Cardiac muscle cell (in vitro differentiated cells and primary cell): Measurements from ENCODE around the gene DAPK1. TPM values are rescaled to one million over a fixed set of nuclear protein-coding genes. Genes with fewer than 3 reads are reported as not detected.
A peak's percentile ranks its signal among the peaks of the same experiment; 100 is the strongest.

Experiments
- DNase-seq, 2 donors: peaks; one replicate each; pipeline versions ENCODE4 v3.0.0 to v3.0.0-alpha.2; 2010 to 2017; ENCODE audit warnings: low read depth in 1 of 2, low spot score in 1 of 2
- H3K27ac ChIP-seq: fragments of 200-600 bp; sonication (generic); 2 replicates; pipeline ENCODE4 v1.5.1; 2016
- H3K27me3 ChIP-seq: fragments of 200-600 bp; sonication (generic); 2 replicates; pipeline ENCODE4 v1.6.0; 2016; ENCODE audit warnings: control low read depth
- H3K36me3 ChIP-seq: fragments of 200-600 bp; sonication (generic); 2 replicates; pipeline ENCODE4 v1.5.1; 2016; ENCODE audit warnings: control low read depth
- H3K4me1 ChIP-seq: fragments of 200-600 bp; sonication (generic); 2 replicates; pipeline ENCODE4 v1.8.1; 2017; ENCODE audit warnings: low read depth, mild to moderate bottlenecking, mixed run types
- H3K4me3 ChIP-seq: fragments of 200-600 bp; sonication (generic); 2 replicates; pipeline ENCODE4 v1.5.1; 2016; ENCODE audit warnings: mild to moderate bottlenecking
- H3K9me3 ChIP-seq: fragments of 200-600 bp; sonication (generic); 2 replicates; pipeline ENCODE4 v1.5.1; 2017; ENCODE audit warnings: low read depth, mild to moderate bottlenecking, control low read depth
- polyA plus RNA-seq: library from polyadenylated mRNA; unstranded; fragments of >200 nt; fragmentation: Nextera tagmentation; extraction: Ambion mirVana; gene quantifications from 2 replicates; pipeline ENCODE4 v1.2.1, GENCODE V29; 2016
- total RNA-seq: library from RNA; depleted of rRNA; stranded (reverse); fragments of >200 nt; gene quantifications from 2 replicates; pipeline ENCODE4 v1.2.3, GENCODE V29; 2016
- TF ChIP-seq, protein P1 (sequence below): IDR thresholded peaks from 2 replicates; pipeline ENCODE4 v1.5.1; 2012; ENCODE audit warnings: low read depth, mild to moderate bottlenecking, low read length

Gene DAPK1
- total and polyA plus RNA-seq, 2 experiments from 2014 or later, result 21.0 to 39.6 TPM

DNA sequence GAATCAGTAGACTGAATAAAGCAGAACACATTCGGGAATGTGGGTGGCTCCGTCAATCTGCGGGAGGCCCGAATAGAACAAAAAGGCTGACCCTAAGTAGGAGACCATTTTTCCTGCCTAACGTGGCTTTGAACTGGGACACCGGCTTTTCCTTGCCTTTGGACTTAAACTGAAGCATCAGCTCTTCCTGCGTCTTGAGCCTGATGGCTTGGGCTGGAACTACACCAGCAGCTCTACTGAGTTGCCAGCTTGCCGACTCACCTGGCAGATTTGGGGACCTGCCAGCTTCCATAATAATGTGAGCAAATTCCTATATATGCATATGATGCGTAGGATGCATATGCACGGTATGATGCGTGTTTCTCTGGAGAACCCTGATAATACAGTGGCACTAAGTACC, 111.3 kb downstream of the DAPK1 start:
- no peak for DNase-seq
- Histone ChIP-seq H3K4me1 (peaks cover 3% of the 10 kb centered on the region), H3K9me3 (no peaks in the 10 kb centered on the region), H3K27me3 (no peaks in the 10 kb centered on the region), H3K27ac (no peak overlapping the region), H3K4me3 (no peak overlapping the region), H3K36me3 (no peaks in the 10 kb centered on the region)
- TF ChIP-seq, protein P1, sequence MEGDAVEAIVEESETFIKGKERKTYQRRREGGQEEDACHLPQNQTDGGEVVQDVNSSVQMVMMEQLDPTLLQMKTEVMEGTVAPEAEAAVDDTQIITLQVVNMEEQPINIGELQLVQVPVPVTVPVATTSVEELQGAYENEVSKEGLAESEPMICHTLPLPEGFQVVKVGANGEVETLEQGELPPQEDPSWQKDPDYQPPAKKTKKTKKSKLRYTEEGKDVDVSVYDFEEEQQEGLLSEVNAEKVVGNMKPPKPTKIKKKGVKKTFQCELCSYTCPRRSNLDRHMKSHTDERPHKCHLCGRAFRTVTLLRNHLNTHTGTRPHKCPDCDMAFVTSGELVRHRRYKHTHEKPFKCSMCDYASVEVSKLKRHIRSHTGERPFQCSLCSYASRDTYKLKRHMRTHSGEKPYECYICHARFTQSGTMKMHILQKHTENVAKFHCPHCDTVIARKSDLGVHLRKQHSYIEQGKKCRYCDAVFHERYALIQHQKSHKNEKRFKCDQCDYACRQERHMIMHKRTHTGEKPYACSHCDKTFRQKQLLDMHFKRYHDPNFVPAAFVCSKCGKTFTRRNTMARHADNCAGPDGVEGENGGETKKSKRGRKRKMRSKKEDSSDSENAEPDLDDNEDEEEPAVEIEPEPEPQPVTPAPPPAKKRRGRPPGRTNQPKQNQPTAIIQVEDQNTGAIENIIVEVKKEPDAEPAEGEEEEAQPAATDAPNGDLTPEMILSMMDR, result no peak

DNA sequence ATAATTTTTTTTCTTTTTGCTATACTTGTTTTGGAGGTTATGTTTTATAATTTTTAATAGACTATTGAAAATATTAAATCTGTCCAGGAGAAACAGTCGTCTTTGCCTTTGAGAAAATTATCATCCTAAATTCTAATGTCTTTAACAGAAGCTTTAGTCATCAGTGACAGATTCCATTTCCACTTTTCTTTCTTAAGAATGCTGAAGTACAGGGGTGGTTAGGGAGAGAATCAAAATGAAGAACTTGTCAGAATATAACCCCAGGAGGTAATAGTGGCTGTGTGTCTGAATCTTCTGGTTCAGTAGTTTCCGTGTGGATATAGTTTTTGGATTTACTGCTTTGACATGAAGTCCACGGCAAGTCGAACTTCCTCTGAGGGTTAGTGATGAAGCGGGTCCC, 111.8 kb downstream of the DAPK1 start:
- TF ChIP-seq, protein P1, result no peak
- DNase-seq, result no peak
- no peaks in the 10 kb centered on the region for H3K9me3 ChIP-seq
- no peak overlapping the region for H3K4me3 ChIP-seq
- H3K36me3 ChIP-seq, result no peaks in the 10 kb centered on the region
- no peaks in the 10 kb centered on the region for H3K27me3 ChIP-seq
- H3K4me1 ChIP-seq, result peaks cover 3% of the 10 kb centered on the region
- H3K27ac ChIP-seq, result no peak overlapping the region

DNA sequence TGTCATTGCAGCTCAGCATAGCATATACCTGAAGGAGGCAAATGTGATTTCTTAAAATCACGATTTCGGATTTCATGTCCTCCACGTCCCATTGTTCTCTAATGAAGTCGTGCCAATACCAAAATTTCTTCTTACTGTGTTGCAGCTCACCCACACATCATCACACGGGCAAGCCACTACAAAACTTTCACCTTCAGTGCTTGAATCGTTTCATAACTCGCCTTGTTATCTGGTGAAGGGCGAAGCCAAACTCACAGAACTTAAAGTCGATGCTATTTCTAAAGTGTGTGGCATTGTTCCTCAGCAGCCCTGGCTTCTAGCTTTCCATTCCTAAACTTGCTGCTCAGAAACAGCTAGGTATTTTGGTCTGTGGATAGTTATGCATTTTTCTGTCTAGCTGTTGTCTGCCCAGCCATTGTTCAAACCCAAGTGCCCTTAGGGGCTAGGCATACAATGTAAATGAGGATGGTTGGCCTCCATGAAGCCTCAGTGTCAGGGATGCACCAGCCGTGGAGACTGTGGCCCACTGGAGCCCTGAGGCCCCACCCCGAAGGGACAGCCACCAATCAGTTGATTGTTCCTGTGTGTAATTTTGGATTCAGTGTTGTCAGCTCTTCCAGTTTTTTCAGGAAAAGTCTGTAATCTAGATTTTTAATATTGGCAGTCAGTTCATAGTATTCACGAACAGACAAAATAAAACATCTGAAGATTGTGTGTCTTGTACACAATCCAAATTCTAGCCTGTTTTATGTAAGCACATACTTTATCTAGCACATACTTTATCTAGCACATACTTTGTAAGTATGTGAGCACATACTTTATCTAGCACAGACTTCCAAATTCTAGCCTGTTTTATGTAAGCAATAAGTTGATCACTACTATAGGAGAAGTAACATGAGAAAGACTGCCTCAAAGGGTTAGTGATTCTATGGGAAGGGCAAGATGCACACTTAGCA, 112.8 kb downstream of the DAPK1 start:
- Histone ChIP-seq H3K4me3 (no peak overlapping the region), H3K27me3 (no peaks in the 10 kb centered on the region), H3K9me3 (no peaks in the 10 kb centered on the region), H3K36me3 (no peaks in the 10 kb centered on the region), H3K4me1 (peaks cover 3% of the 10 kb centered on the region), H3K27ac (no peak overlapping the region)
- TF ChIP-seq, protein P1, result no peak
- peak in 1 of 2 donors; percentile 71 for DNase-seq

DNA sequence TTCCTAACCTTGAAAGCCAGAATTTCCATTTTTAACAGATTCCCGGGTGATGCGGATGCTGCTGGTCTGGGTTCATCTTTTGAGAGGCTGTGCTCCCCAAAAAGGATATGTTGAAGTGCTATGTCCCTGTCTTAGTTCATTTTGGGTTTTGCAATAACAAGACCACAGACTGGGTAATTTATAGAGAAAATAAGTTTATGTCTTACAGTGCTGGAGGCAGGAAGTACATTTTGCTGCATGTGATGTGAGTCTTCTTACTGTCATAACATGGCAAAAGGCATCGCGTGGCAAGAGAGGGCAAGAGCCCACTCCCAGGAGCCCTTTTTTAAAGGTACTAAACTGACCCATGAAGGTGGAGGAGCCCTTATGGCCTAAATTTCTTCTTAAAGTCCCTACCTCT, 114.1 kb downstream of the DAPK1 start:
- Histone ChIP-seq H3K36me3 (no peaks in the 10 kb centered on the region), H3K9me3 (no peaks in the 10 kb centered on the region), H3K27ac (no peak overlapping the region), H3K4me3 (no peak overlapping the region), H3K27me3 (no peaks in the 10 kb centered on the region), H3K4me1 (peaks cover 3% of the 10 kb centered on the region)
- no peak for DNase-seq
- TF ChIP-seq, protein P1, result no peak

DNA sequence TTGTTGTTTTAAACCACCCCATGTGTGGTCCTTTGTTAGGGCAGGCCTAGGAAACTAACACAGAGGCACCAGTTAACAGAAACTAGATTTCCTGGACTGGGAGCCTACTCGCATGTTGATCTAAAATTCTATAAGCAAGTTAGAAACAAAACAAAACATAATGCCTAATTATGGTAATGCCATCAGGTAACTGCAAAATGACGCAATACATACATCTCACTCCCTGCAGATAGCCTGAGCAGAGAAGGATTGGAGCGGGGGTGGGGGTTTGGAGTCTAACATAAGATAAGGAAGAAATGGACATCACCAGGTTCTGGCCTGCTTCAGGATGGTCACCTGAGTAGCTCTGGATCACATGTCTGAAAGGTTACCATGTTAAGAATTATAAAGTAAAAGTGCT, 114.9 kb downstream of the DAPK1 start:
- Histone ChIP-seq H3K4me1 (peaks cover 3% of the 10 kb centered on the region), H3K27ac (no peak overlapping the region), H3K36me3 (no peaks in the 10 kb centered on the region), H3K4me3 (no peak overlapping the region), H3K9me3 (no peaks in the 10 kb centered on the region), H3K27me3 (no peaks in the 10 kb centered on the region)
- TF ChIP-seq, protein P1, result no peak
- no peak for DNase-seq
